GM21723 (cell line): ENCODE data around the gene DNMT3L.
"Not testable (repeated sequence)": the region's sequence is repeated elsewhere in the genome, so short reads cannot be mapped to it uniquely, and the experiment has no call there.

Experiments used
- ATAC-seq: cut with Tn5 transposase; IDR thresholded peaks from one replicate; pipeline ENCODE4 v1.9.1; 2021; ENCODE audit warnings: mild to moderate bottlenecking, moderate library complexity; ENCODE audit not compliant: unreplicated experiment

Gene DNMT3L

DNA sequence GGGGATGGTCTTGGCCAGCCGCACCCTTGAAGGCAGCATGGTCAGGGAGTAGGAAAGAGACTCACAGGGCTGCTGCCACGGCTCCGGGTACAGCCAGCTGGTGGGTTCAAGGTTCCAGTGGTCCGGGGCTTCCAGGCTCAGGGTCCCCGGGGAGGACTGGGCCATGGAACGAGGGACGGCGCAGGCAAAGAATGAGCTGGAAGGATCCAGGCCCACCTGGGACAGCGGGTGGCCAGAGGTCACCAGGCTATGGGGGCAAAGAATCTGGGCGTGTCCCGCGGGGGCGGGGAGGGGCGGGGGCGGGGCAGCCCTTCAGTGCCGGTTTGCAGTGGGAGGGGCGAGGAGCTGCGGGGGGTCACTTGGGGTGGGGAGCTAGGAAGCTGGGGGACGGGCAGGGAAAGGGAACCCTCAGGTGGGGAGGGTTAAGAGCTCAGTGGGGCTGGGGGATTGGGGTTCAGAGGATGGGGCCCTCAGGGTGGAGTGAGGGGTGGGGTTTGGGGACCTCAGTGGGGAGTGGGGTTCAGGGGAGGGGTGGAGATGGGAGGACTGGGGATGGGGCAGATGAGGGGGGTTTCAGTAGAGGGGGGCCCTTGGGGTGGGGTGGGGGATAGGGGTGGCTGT, at the start of gene DNMT3L:
TSS of gene DNMT3L (minus strand) at position 223 of the 621 bp plus-strand sequence. CDS start 638 bp downstream, outside the sequence.
- no peak for ATAC-seq

- ATAC-seq, result no peak
Observed at GRCh38 chr21:44310628-44311507, 49.2 kb upstream of the DNMT3L start.

GRCh38 chr21:44306936-44307704, 45.4 kb upstream of the DNMT3L start:
- ATAC-seq, result no peak

DNA sequence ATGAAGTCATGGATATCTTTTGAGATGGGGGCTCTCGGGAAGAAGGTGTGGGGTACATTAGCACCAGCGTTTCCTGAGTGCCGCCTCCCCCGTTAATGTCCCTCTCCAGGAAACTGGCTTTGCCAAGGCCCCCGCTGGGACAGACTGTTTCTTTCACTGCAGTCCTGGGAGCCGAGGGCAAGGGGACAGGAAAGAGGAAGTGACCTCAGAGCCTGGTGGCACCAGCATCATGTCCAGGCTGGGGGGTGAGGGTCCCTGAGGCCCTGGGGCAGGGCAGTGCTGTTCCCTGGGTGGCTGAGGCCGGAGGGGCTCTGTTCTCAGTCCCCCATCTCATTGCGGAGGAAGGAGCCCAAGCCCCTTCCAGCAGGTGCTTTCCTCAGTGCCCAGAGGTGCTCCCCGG, 44.0 kb upstream of the DNMT3L start:
- no peak for ATAC-seq

GRCh38 chr21:44304877-44305293, 43.2 kb upstream of the DNMT3L start:
- ATAC-seq, result no peak

GRCh38 chr21:44304011-44304616, 42.4 kb upstream of the DNMT3L start:
- ATAC-seq, result no peak

DNA sequence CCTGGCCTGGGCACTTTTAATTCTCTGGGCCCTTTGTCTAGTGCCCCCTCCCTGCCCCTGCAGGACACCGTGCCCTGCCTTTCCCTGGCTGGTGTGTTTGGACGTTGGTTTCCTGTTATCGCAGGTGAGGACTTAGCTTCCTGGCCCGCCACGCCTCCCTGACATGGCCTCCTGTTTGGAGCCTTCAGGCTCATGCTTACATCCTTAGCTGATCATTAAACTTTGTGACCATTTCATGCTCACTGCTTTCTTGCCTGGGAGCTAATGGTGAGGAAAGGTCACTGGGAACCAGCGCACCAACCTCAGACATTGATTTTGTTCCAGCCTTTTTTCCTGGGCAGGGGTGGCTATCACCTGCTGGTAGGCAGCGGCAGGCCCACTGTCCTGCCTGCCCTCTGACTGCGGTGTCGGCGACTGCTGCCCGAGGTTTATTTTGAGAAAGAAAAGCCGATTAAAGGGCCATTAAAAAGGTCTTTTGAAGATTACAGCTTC, 41.8 kb upstream of the DNMT3L start:
- no peak for ATAC-seq

GRCh38 chr21:44302573-44303401, 41.1 kb upstream of the DNMT3L start:
- not testable (repeated sequence) for ATAC-seq

DNA sequence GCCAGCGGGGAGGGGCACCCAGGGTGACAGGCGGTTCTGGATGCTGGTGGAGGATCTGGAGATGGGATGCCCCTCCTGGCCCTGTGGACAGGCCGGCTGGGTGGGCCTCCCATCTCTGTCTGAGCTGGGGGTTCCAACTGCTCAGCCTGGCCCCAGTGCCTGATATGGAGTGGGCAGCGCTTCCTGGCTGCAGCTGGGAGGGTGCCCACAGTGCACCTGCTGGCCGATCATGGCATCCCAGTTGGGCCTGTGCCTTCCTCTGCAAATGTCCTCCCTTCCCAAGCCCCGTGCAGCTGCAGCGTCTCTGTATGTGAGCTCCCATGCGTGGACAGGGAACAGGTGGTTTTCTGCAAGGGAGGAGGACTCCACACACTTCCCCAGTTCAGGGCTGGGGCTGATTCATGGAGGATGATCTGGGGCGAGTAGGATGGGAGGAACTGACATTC, 40.3 kb upstream of the DNMT3L start:
- no peak for ATAC-seq

- ATAC-seq, result no peak
Observed at GRCh38 chr21:44301141-44301540, 39.4 kb upstream of the DNMT3L start.

DNA sequence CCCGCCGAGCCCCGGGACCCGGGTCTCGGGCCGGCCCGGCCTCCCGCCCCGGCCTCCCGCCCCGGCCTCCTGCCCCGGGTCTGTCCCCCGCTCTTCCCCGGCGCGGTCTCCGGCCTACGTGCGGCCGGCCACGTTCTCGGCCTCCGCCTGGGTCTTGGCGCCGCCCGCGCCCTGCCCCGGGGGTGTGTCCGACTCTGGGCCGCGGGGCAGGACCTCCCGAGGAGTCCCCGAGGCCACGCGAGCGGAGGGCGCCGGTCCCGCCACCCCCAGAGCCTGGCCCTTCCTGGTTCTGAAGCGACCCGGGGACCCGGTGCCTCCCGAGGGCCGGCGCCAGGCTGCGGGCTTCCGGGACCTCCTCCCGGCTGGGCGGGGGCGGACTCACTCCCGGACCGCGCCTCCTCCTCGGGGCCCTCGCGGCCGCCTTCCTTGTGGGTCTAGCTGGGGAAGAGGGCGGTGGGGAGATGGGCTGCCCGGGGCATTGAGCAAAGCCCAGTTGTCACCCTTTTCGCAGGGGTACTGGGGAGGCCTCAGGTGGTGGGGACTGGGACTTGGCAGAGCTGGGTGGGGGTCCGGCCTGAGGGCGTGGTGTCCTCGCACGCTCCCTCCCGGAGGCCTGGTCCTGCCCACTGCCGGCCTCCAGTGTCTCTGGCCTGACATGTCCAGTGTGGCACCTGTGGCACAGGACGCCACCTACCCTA, 38.7 kb upstream of the DNMT3L start:
- peak; percentile 39 for ATAC-seq

DNA sequence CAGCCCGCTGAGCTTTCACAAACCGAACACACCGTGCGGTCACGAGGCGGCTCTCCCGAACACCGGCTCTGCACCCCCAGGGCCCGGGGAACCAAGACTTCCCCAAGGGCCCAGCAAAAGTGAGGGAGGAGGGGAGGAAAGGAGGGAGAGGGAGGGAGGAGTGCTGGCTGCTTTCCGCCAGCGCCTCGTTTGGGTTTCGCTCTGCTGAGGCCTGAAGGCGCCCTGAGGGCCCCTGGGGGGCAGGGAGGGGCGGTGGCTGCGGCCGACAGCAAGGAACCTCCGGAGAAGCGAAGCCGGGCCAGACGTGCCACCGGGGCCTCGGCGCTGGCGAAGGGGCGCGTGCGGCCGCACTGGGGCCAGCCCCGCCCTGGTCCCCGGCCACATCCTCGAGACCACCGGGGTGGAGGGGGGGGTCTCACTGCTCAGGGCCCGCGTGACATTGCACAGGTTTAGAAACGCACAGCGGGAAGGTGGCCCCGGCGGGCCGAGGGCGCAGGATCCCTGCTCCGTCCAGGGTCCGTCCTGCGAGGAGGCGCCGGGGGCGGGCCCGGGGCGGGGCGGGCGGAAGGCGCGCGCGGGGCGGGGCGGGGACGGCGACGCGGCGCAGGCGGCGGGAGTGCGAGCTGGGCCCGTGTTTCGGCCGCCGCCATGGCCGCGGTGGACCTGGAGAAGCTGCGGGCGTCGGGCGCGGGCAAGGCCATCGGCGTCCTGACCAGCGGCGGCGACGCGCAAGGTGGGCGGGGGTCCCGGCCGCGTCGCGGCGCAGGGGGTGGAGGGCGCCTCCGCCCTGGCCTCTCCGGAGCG, 38.0 kb upstream of the DNMT3L start, which contains the start of gene PFKL:
TSS of gene PFKL (plus strand) at position 596 of the 804 bp plus-strand sequence. CDS start at position 649, 53 bp downstream.
- peak; percentile 61 for ATAC-seq

- no peak for ATAC-seq
Observed at GRCh38 chr21:44299085-44299457, 37.4 kb upstream of the DNMT3L start.

DNA sequence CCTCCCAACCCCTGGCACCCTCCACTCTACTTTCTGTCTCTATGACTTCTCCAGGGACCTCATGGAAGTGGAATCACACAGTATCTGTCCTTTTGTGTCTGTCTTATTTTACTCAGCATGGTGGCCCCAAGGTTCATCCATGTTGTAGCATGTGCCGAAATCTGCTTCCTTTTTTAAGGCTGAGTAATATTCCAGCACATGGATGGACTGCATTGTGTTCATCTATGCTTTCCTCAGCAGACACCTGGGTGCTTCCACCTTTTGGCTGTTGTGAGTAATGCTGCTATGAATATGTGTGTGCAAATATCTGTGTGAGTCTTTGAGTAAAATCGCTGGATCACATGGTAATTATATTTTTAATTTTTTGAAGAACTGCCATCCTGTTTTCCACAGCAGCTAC, 36.6 kb upstream of the DNMT3L start:
- no peak for ATAC-seq

DNA sequence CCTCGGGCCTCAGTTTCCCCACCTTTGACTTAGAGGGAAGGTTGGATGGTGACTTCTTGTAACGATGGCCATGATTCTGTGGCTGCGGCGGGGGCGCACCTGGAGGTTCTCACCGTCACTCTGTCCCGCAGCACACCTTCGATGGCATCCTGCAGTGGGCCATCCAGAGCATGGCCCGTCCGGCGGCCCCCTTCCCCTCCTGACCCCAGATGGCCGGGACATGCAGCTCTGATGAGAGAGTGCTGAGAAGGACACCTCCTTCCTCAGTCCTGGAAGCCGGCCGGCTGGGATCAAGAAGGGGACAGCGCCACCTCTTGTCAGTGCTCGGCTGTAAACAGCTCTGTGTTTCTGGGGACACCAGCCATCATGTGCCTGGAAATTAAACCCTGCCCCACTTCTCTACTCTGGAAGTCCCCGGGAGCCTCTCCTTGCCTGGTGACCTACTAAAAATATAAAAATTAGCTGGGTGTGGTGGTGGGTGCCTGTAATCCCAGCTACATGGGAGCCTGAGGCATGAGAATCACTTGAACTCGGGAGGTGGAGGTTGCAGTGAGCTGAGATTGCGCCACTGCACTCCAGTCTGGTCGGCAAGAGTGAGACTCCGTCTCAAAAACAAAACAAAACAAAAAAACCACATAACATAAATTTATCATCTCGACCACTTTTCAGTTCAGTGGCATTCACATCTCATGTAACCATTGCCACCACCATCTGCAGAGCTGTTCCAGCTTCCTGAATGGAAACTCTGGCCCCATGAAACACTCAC, 36.0 kb upstream of the DNMT3L start:
- peak; percentile 38 for ATAC-seq

DNA sequence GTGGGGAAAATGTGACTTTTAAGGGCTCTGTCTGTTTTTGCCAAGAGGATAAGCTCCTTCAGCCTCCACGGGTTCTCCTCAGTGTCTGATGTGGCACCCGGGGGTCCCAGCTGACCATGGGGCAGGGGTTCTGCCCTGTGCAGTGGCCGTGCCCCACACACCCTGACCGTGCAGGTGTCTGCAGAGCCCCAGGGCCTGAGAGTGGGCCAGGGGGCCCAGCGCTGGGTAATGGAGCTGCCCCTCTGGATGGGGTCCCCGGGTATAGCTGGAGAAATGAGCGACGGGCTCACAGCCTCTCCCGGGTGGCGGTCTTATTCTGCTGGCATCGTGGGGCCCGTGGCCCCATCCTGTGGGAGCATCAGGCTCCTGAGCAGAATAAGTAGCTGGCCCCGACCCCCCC, 35.2 kb upstream of the DNMT3L start:
- no peak for ATAC-seq

GRCh38 chr21:44296103-44296519, 34.4 kb upstream of the DNMT3L start:
- ATAC-seq, result no peak

DNA sequence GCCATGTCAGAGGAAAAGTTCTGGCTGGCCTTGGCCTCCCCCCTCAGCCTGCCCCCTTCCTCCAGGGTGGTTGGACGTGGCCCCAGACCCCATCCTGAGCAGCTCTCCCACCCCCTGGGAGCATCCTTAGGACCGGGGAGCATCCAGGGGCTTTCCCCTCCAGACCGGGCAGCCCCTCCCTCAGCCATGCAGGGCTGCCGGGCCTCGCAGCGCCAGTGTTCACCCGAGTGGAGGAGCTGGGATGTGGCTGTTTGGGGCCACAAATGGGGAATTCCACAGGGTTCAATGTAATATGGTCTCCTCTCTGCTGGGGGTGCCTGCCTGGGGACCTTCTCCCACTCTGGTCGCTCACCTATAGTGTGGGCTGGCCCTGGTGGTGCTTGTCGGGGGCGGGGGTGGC, 33.9 kb upstream of the DNMT3L start:
- no peak for ATAC-seq
